ENCODE data around the gene MTSS2. TPM values are rescaled to one million over a fixed set of nuclear protein-coding genes. Genes with fewer than 3 reads are reported as not detected.
A peak's percentile ranks its signal among the peaks of the same experiment; 100 is the strongest.
"Not testable (repeated sequence)": the region's sequence is repeated elsewhere in the genome, so short reads cannot be mapped to it uniquely, and the experiment has no call there.

Gene MTSS2
- total RNA-seq, 2 donors from 2014 or later = 0.82 to 1.8 TPM

DNA sequence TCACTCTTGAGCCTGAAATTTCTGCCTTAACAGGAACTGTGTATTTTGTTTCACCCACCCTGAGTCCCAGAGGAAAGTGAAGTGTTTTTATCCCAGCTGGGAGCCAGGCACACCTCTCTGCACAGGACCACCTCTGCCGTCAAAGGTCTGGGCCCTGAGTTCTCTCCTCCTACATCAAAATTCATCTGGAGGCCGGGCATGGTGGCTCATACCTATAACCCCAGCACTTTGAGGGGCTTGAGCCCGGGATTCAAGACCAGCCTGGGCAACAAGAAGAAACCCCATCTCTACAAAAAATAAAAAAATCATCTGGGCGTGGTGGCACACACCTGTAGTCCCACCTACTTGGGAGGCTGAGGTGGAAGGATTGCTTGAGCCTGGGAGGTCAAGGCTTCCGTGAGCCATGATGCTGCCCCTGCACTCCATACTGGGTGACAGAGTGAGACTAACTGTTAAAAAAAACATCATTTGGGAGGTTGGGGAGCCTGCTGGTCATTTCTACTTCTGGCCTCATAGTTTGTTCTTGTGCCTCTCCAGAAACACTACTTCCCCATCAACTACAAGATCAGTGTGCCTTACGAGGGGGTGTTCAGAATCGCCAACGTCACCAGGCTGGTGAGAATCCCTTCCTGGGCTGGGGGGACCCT, 29.7 kb downstream of the MTSS2 start:
- Mint-ChIP-seq H3K9me3 (no peaks in the 10 kb centered on the region), H3K36me3 (no peaks in the 10 kb centered on the region), H3K27ac (no peak overlapping the region)
- DNase-seq (ENCODE audit: low spot score in 2 of 2) (no peak), ATAC-seq (no peak)

DNA sequence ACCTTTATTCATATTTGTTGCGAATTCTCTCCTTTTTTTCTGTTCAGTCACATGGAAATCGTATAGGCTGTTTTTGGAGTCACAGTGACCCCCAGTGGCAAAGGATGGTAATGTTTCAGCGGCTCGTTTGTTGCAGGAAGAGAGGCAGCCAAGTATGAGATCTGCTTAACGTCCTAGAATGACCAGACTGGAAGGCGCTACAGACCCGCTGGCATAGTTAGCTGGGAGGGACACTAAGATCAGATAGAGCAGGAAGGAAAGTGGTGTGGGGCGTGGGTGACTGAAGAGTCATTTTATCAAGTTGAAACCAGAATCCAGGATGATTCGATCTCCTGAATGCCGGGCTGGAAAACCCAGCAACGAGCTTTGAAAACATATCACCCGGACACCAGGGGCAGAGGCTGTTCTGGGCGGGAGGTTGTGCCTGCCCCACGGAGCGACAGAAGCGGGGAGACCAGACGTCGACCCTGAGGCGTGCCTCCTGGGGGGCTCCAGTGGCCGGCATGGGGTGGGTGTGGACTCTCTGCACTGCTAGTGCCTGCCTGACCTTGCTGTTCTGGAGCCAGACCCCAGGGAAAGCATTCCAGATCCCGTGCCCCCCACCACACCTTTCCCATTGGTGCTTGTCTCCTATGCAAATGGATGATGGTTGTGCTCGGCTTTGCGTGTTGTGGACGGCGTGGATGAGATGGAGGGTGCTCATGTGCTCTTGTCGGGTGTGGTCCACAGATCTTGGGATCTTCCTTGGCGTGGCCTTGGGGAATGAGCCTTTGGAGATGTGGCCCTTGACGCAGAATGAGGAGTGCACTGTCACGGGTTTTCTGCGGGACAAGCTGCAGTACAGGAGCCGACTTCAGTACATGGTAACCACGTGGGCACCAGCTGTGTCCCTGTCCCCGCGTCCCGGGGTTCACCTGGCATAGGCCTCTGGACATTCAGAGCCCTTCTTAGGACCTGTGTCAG, 31.8 kb downstream of the MTSS2 start:
- peak; percentile 73 to 86 for DNase-seq (ENCODE audit: low spot score in 2 of 2)
- no peaks in the 10 kb centered on the region for H3K9me3 Mint-ChIP-seq
- peak; percentile 85 to 86 for ATAC-seq
- H3K27ac Mint-ChIP-seq = peak overlapping the region; percentile 40 to 55
- no peaks in the 10 kb centered on the region for H3K36me3 Mint-ChIP-seq

DNA sequence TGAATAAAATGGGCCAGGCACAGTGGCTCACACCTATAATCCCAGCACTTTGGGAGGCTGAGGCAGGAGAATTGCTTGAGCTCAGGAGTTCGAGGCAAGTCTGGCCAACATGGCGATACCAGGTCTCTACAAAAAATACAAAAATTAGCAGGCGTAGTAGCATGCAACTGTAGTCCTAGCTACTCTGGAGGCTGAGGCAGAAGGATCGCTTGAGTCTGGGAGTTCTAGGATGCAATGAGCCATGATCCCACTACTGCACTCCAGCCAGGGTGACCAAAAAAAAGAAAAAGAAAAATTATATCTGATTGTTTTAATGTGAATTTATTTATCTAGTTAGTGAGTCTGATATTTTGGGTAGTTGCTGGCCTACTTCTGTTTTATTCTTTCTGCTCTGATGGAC, 32.4 kb downstream of the MTSS2 start:
- Mint-ChIP-seq H3K27ac (peak overlapping the region in 1 of 2 donors; percentile 55), H3K9me3 (no peaks in the 10 kb centered on the region), H3K36me3 (no peaks in the 10 kb centered on the region)
- ATAC-seq (peak in 1 of 2 donors; percentile 26), DNase-seq (ENCODE audit: low spot score in 2 of 2) (no peak)

DNA sequence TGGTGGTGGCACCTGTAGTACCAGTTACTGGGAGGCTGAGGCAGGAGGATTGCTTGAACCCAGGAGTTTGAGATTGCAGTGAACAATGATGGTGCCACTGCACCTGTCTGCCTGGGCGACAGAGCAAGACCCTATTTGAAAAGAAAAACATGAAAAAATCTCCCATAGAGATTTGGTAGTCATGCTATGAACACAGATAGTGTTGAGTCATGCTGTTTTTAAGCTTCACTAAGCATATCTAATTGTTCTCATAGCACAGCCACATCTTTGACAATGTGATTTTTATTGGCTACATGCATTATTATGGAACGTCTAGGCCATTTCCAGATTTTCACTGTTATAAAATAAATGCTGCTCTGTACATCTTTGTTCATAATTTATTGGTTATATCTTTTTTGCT, 33.5 kb downstream of the MTSS2 start:
- no peaks in the 10 kb centered on the region for H3K9me3 Mint-ChIP-seq
- no peaks in the 10 kb centered on the region for H3K36me3 Mint-ChIP-seq
- H3K27ac Mint-ChIP-seq = no peak overlapping the region
- no peak for DNase-seq (ENCODE audit: low spot score in 2 of 2)
- no peak for ATAC-seq

- Mint-ChIP-seq H3K9me3 (no peaks in the 10 kb centered on the region), H3K36me3 (no peaks in the 10 kb centered on the region), H3K27ac (no peak overlapping the region)
These were observed 34.3 kb downstream of the MTSS2 start for GRCh38 chr16:70651524-70651923.

DNA sequence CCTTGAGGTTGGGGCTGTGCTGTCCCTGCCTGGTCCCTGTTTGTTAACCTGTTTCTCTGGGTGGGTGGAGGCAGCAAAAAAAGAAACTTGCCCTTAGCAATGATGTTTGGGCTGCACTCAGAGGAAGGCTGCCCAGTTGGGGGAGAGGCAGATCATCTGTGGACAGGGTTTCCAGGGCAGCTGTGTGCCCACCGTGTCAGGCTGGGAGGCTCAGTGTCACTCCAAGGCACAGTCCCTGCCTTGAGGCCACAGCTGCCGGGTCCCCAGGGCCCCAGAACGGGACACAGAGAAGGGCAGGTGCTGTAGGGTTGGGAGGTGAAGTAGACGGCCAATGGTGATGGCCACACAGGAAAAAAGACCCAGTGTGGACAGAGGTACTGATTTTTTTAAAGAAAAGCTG, 35.6 kb downstream of the MTSS2 start:
- ATAC-seq (no peak), DNase-seq (ENCODE audit: low spot score in 2 of 2) (peak in 1 of 2 donors; percentile 37)
- no peaks in the 10 kb centered on the region for H3K9me3 Mint-ChIP-seq
- H3K27ac Mint-ChIP-seq = peak overlapping the region in 1 of 2 donors; percentile 74
- H3K36me3 Mint-ChIP-seq = no peaks in the 10 kb centered on the region

More at GRCh38 chr16:70651524-70651923, 34.3 kb downstream of the MTSS2 start:
- DNase-seq (ENCODE audit: low spot score in 2 of 2) (peak in 1 of 2 donors; percentile 16), ATAC-seq (no peak)

GRCh38 chr16:70649300-70649699, 36.6 kb downstream of the MTSS2 start:
- H3K27ac Mint-ChIP-seq = no peak overlapping the region
- H3K9me3 Mint-ChIP-seq = no peaks in the 10 kb centered on the region
- H3K36me3 Mint-ChIP-seq = no peaks in the 10 kb centered on the region
- peak in 1 of 2 donors; percentile 30 for DNase-seq (ENCODE audit: low spot score in 2 of 2)
- ATAC-seq = no peak

DNA sequence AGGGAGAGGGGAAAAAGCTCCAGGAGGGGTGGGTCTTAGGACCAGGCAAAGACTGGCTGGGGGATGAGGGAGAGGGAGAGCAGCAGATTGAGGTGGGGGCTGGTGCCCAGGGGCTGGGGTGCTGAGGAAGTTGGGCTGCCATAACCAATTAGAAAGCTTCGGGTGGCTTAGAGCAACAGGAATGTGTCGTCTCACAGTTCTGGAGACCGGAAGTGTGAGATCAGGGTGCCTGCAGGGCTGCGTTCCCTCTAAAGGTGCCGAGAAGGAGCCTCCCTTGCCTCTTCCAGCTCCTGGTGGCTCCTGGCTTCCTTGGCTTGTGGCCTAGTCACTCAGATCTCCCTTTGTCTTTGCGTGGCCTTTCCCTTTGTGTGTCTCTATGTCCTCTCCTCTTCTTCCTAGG, 37.2 kb downstream of the MTSS2 start:
- H3K9me3 Mint-ChIP-seq = no peaks in the 10 kb centered on the region

GRCh38 chr16:70647441-70648359, 38.2 kb downstream of the MTSS2 start:
- Mint-ChIP-seq H3K9me3 (no peaks in the 10 kb centered on the region), H3K36me3 (no peaks in the 10 kb centered on the region), H3K27ac (peak overlapping the region in 1 of 2 donors; percentile 85)
- ATAC-seq (no peak), DNase-seq (ENCODE audit: low spot score in 2 of 2) (no peak)

More for the DNA sequence above, 37.2 kb downstream of the MTSS2 start:
- no peaks in the 10 kb centered on the region for H3K36me3 Mint-ChIP-seq
- no peak for DNase-seq (ENCODE audit: low spot score in 2 of 2)
- H3K27ac Mint-ChIP-seq = no peak overlapping the region
- no peak for ATAC-seq

DNA sequence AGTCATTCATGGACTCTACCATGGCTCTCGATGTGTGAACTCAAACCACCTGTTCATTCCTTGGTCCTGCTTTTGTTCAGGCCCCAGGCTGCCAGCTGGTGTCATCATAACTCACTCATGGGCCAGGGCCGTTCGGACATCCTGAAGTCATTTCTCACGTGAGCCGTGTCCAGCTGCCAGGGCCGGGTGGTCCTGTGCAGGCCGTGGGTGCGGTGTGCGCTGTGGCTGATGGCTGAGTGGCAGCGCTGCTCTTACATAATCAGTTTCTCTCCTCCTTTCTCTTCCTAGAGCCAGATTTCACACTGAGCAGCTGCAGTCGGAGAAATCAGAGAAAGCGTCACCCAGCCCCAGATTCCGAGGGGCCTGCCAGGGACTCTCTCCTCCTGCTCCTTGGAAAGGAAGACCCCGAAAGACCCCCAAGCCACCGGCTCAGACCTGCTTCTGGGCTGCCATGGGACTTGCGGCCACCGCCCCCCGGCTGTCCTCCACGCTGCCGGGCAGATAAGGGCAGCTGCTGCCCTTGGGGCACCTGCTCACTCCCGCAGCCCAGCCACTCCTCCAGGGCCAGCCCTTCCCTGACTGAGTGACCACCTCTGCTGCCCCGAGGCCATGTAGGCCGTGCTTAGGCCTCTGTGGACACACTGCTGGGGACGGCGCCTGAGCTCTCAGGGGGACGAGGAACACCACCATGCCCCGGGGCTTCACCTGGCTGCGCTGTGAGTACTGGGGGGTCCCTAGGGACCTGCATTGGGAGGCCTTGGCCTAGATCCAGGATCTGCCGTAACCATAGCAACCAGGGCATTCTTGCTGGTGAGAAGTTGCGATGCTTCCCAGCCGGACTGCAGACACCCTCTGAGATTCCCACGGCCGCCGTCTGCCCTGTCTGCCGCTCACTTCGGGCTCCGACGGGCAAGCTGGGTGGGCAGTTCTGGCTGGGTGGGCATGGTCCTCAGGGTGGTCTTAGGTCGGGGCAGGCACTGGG, 39.3 kb downstream of the MTSS2 start, which contains the start of gene IL34:
Gene IL34 (plus strand): TSS at position 300 of the 982 bp plus-strand sequence. CDS start 389 bp downstream, at position 689.
- ATAC-seq (no peak), DNase-seq (ENCODE audit: low spot score in 2 of 2) (no peak)

GRCh38 chr16:70644763-70645597, 40.9 kb downstream of the MTSS2 start:
- Mint-ChIP-seq H3K9me3 (no peaks in the 10 kb centered on the region), H3K36me3 (no peaks in the 10 kb centered on the region), H3K27ac (no peak overlapping the region)
- no peak for DNase-seq (ENCODE audit: low spot score in 2 of 2)
- no peak for ATAC-seq

More for the DNA sequence above, 39.3 kb downstream of the MTSS2 start, which contains the start of gene IL34:
- Mint-ChIP-seq H3K9me3 (no peaks in the 10 kb centered on the region), H3K36me3 (no peaks in the 10 kb centered on the region), H3K27ac (peak within 1 kb of the TSS in 1 of 2 donors; percentile 68)

DNA sequence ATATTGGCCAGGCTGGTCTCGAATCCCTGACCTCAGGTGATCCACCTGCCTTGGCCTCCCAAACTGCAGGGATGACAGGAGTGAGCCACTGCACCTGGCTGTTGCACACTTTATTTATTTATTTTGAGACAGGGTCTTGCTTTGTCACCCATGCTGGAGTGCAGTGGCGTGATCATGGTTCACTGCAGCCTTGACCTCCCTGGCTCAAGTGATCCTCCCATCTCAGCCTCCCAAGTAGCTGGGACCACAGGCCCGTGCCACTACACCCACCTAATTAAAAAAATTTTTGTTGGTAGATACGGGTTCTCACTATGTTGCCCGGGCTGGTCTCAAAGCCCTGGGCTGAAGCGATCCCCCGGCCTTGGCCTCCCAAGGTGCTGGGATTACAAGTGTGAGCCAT, 42.6 kb downstream of the MTSS2 start:
- H3K36me3 Mint-ChIP-seq; H3K27ac Mint-ChIP-seq; DNase-seq (ENCODE audit: low spot score in 2 of 2); ATAC-seq; H3K9me3 Mint-ChIP-seq: not testable (repeated sequence)

- Mint-ChIP-seq H3K27ac (no peak overlapping the region), H3K9me3 (no peaks in the 10 kb centered on the region), H3K36me3 (no peaks in the 10 kb centered on the region)
- DNase-seq (ENCODE audit: low spot score in 2 of 2) (no peak), ATAC-seq (no peak)
These were observed 43.2 kb downstream of the MTSS2 start for GRCh38 chr16:70642633-70643032.

- ATAC-seq (no peak), DNase-seq (ENCODE audit: low spot score in 2 of 2) (no peak)
- Mint-ChIP-seq H3K36me3 (no peaks in the 10 kb centered on the region), H3K9me3 (no peaks in the 10 kb centered on the region), H3K27ac (no peak overlapping the region)
These were observed 46.8 kb downstream of the MTSS2 start for GRCh38 chr16:70638814-70639792.
